ENCODE data around the gene CPEB3. TPM values are rescaled to one million over a fixed set of nuclear protein-coding genes. Genes with fewer than 3 reads are reported as not detected.
"Not testable (repeated sequence)": the region's sequence is repeated elsewhere in the genome, so short reads cannot be mapped to it uniquely, and the experiment has no call there.

CPEB3 gene
- total RNA-seq, 1 donor, result 0.99 TPM

DNA sequence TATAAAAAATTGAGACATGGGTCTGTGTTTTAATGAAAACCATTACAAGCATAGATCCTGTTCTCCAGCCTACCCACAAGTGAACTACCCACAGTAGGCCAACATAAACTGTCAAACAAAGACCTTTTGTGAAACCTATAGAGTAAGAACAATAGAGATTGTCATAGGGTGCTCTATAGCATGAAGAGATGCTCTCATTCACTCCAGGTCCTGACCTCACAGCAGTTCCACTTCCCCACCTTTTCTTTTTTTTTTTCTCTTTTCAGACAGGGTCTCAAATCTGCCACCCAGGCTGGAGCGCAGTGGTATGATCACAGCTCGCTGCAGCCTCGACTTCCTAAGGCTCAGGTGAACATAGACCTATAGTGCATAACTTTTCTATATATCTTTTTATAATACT is 72.3 kb downstream of the CPEB3 start:
- H3K4me3 ChIP-seq (ENCODE audit: low read depth, low read length), result no peak overlapping the region
- TF ChIP-seq, protein P1, sequence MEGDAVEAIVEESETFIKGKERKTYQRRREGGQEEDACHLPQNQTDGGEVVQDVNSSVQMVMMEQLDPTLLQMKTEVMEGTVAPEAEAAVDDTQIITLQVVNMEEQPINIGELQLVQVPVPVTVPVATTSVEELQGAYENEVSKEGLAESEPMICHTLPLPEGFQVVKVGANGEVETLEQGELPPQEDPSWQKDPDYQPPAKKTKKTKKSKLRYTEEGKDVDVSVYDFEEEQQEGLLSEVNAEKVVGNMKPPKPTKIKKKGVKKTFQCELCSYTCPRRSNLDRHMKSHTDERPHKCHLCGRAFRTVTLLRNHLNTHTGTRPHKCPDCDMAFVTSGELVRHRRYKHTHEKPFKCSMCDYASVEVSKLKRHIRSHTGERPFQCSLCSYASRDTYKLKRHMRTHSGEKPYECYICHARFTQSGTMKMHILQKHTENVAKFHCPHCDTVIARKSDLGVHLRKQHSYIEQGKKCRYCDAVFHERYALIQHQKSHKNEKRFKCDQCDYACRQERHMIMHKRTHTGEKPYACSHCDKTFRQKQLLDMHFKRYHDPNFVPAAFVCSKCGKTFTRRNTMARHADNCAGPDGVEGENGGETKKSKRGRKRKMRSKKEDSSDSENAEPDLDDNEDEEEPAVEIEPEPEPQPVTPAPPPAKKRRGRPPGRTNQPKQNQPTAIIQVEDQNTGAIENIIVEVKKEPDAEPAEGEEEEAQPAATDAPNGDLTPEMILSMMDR (IDR thresholded peaks at IDR 0.05; ENCODE audit: insufficient read depth, low read length), result no peak
- DNase-seq (ENCODE audit: low read depth), result no peak

DNA sequence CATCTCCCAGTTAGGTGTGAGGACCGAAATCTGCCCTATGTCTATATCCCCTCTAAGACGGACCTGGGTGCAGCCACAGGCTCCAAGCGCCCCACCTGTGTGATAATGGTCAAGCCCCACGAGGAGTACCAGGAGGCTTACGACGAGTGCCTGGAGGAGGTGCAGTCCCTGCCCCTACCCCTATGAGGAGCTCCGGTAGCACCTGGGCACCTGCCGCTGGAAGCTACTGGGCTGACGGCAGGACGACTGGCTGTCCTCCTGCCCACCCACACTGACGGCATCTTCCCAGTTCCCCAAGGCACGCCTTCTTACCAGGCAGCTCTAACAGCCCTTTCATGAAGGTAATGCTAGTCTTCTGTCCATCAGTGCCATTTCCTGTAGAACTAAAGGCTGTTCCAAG is 74.3 kb downstream of the CPEB3 start:
- H3K4me3 ChIP-seq (ENCODE audit: low read depth, low read length); DNase-seq (ENCODE audit: low read depth): not testable (repeated sequence)

DNA sequence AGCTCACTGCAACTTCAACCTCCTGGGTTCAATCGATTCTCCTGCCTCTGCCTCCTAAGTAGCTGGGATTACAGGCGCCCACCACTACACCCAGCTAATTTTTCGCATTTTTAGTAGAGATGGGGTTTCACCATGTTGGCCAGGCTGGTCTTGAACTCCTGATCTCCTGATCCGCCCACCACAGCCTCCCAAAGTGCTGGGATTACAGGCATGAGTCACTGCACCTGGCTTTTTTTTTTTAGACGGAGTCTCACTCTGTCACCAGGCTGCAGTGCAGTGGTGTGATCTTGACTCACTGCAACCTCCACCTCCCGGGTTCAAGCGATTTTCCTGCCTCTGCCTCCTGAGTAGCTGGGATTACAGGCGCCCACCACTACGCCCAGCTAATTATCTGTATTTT is 75.7 kb downstream of the CPEB3 start:
- DNase-seq (ENCODE audit: low read depth); H3K4me3 ChIP-seq (ENCODE audit: low read depth, low read length): not testable (repeated sequence)

DNA sequence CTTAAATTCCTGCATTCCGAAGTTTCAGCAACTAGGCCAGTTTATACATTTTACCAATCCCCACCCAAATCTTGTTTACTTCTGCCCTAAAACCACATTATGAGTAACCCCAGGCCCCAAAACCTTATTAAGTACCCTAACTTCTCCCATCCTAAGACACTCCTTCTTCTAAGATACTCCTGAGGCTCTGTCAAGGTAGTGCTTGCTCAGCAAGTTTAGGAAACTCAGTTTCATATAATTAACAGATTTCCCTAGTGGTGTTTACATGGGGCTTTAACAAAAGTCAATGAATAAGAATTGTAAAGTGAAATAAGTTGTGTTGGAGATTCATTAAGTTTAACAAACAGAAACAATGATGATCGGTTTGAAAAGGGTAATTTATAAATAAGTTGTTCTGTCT is 77.8 kb downstream of the CPEB3 start:
- TF ChIP-seq, protein P1 (IDR thresholded peaks at IDR 0.05; ENCODE audit: insufficient read depth, low read length), result no peak
- no peak overlapping the region for H3K4me3 ChIP-seq (ENCODE audit: low read depth, low read length)
- no peak for DNase-seq (ENCODE audit: low read depth)

GRCh38 chr10:92208736-92209135 is 82.1 kb downstream of the CPEB3 start:
- TF ChIP-seq, protein P1 (IDR thresholded peaks at IDR 0.05; ENCODE audit: insufficient read depth, low read length), result no peak
- peak; percentile 62 for DNase-seq (ENCODE audit: low read depth)

DNA sequence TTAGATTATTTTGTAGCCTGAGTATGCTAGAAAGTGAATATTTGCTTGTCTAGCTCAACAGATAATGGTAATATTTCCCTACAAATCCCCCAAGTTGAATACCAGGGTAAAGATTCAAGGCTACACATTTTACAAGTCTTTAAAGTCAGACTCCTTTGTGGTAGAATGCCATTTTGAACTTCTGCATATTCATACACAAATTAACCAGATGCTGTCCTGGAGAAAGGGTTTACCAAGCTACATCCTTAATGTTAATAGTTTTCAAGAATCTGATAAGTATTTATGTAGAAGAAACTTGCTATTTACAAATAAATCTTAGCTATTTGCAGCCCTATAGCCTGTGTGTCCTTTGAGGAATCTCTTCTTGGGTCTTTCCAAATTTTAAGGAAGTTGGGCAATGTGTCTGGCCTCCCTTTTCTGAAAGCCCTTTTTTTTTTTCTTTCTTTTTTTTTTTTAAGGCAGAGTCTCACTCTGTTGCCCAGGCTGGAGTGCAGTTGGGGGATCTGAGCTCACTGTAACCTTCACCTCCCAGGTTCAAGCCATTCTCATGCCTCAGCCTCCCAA is 82.6 kb downstream of the CPEB3 start:
- no peak overlapping the region for H3K4me3 ChIP-seq (ENCODE audit: low read depth, low read length)
- peak; percentile 22 for DNase-seq (ENCODE audit: low read depth)
- TF ChIP-seq, protein P1 (IDR thresholded peaks at IDR 0.05; ENCODE audit: insufficient read depth, low read length), result no peak

More at GRCh38 chr10:92208736-92209135, 82.1 kb downstream of the CPEB3 start:
- H3K4me3 ChIP-seq (ENCODE audit: low read depth, low read length), result no peak overlapping the region

DNA sequence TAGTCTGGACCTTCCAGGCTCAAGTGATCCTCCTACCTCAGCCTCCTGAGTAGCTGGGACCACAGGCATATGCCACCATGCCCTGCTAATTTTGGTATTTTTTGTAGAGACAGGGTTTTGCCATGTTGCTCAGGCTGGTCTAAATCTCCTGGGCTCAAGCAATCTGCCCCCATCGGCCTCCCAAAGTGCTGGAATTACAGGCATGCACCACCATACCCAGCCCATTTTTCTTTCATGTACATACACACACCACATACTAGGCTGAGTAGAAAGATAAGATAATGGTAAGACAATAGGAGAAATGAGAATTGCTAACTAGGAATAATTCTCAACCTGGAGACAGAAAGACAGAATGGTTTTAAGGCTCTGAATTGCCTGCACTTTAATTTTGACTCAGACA is 83.8 kb downstream of the CPEB3 start:
- peak; percentile 15 for DNase-seq (ENCODE audit: low read depth)
- TF ChIP-seq, protein P1 (IDR thresholded peaks at IDR 0.05; ENCODE audit: insufficient read depth, low read length), result no peak
- H3K4me3 ChIP-seq (ENCODE audit: low read depth, low read length), result no peak overlapping the region

DNA sequence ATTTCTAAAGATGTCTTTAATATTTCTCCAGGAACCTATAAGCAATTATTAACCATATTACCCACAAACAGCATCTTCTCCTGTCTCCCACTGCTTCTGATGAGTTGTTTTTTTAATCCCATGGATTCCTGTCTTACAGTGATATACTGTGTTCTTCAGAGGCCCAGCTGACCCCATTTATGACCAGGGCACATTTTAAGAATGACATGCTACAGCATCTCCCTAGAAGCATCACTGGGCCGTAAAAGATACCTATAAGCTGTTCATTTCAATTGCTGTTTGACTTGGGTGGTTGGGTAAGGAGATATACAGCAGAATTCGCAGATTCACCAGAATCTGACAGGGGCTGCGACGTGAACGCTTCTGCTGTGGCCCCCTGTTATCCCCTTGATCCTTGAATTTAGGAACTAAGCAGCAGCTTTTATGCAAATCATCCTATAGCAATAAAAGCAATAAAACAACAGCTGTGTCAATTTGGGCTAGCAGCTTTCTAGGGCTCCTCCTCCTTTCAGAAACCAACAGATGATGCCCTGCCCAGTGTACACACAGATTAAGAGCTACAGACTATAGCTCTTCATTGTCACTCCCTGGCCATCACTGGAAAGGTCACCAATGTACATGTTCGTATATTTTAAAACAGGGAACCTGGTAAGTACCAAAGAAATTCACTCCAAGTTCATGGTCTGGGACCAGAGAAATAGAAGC is 86.8 kb downstream of the CPEB3 start:
- DNase-seq (ENCODE audit: low read depth), result no peak
- TF ChIP-seq, protein P1 (IDR thresholded peaks at IDR 0.05; ENCODE audit: insufficient read depth, low read length), result no peak

More for the DNA sequence above, 86.8 kb downstream of the CPEB3 start:
- no peak overlapping the region for H3K4me3 ChIP-seq (ENCODE audit: low read depth, low read length)
